Globus pallidus (tissue), 1 donor: ENCODE measurements around the gene ZDHHC24.
"Not testable (repeated sequence)": the region's sequence is repeated elsewhere in the genome, so short reads cannot be mapped to it uniquely, and the experiment has no call there.

Experiments
- DNase-seq: peaks from one replicate; pipeline ENCODE4 v3.0.0-alpha.2; 2015; ENCODE audit warnings: low spot score

ZDHHC24 gene

GRCh38 chr11:66546368-66546965, 619 bp upstream of the ZDHHC24 start, which contains the start of gene ACTN3:
TSS of gene ACTN3 (plus strand) at chr11:66546903. CDS start at chr11:66546938, 35 bp downstream.
- no peak for DNase-seq

- not testable (repeated sequence) for DNase-seq
Observed at GRCh38 chr11:66544952-66545351, 896 bp downstream of the ZDHHC24 start.

GRCh38 chr11:66543263-66544107, 2.4 kb downstream of the ZDHHC24 start:
- DNase-seq: no peak

- DNase-seq: no peak
Observed at GRCh38 chr11:66542362-66542761, 3.5 kb downstream of the ZDHHC24 start.

GRCh38 chr11:66541892-66542291, 4.0 kb downstream of the ZDHHC24 start:
- no peak for DNase-seq

GRCh38 chr11:66540598-66540997, 5.2 kb downstream of the ZDHHC24 start:
- DNase-seq: not testable (repeated sequence)

GRCh38 chr11:66539870-66540213, 6.0 kb downstream of the ZDHHC24 start:
- no peak for DNase-seq

- no peak for DNase-seq
Observed at GRCh38 chr11:66539170-66539869, 6.5 kb downstream of the ZDHHC24 start.

- DNase-seq: no peak
Observed at GRCh38 chr11:66532784-66533183, 13.1 kb downstream of the ZDHHC24 start.

- DNase-seq: no peak
Observed at GRCh38 chr11:66531841-66532240, 14.0 kb downstream of the ZDHHC24 start.

- no peak for DNase-seq
Observed at GRCh38 chr11:66530927-66531709, 14.7 kb downstream of the ZDHHC24 start.

- no peak for DNase-seq
Observed at GRCh38 chr11:66529655-66530054, 16.2 kb downstream of the ZDHHC24 start.

- DNase-seq: no peak
Observed at GRCh38 chr11:66529069-66529468, 16.8 kb downstream of the ZDHHC24 start.

- DNase-seq: no peak
Observed at GRCh38 chr11:66524304-66525040, 21.4 kb downstream of the ZDHHC24 start.

GRCh38 chr11:66523611-66524010, 22.2 kb downstream of the ZDHHC24 start:
- no peak for DNase-seq

GRCh38 chr11:66510990-66511339, 34.9 kb downstream of the ZDHHC24 start:
- DNase-seq: no peak

GRCh38 chr11:66510271-66510989, 35.4 kb downstream of the ZDHHC24 start, which contains the start of gene BBS1:
TSS of gene BBS1 (plus strand) at chr11:66510635. CDS start at chr11:66510660, 25 bp downstream.
- peak; percentile 69 for DNase-seq

GRCh38 chr11:66509131-66509561, 36.7 kb downstream of the ZDHHC24 start:
- DNase-seq: no peak

- DNase-seq: no peak
Observed at GRCh38 chr11:66505276-66505816, 40.5 kb downstream of the ZDHHC24 start.

GRCh38 chr11:66498506-66498905, 47.3 kb downstream of the ZDHHC24 start:
- no peak for DNase-seq
